Stomach smooth muscle (tissue), 2 donors: Measurements from ENCODE around the gene DMXL1.
"Not testable (repeated sequence)": the region's sequence is repeated elsewhere in the genome, so short reads cannot be mapped to it uniquely, and the experiment has no call there.

Experiments used
- H3K27ac ChIP-seq: one replicate; pipeline ENCODE4 v1.7.0; 2013; ENCODE audit warnings: mild to moderate bottlenecking, low read length, inconsistent platforms
- H3K27me3 ChIP-seq, 2 donors: one replicate each; pipeline ENCODE4 v1.7.0; 2013; ENCODE audit warnings: low read length in 2 of 2; ENCODE audit not compliant: insufficient read depth in 2 of 2, control insufficient read depth in 1 of 2
- H3K36me3 ChIP-seq, 2 donors: one replicate each; pipeline ENCODE4 v1.7.0; 2013; ENCODE audit warnings: low read length in 2 of 2; ENCODE audit not compliant: control insufficient read depth in 2 of 2, insufficient read depth in 2 of 2
- H3K4me1 ChIP-seq: one replicate; pipeline ENCODE4 v1.7.0; 2013; ENCODE audit warnings: low read length; ENCODE audit not compliant: control insufficient read depth, insufficient read depth
- H3K4me3 ChIP-seq, 2 donors: one replicate each; pipeline ENCODE4 v1.7.0; 2013; ENCODE audit warnings: low read length in 2 of 2
- H3K9ac ChIP-seq, 2 donors: one replicate each; pipeline ENCODE4 v1.7.0; 2013; ENCODE audit warnings: low read length in 2 of 2, mild to moderate bottlenecking in 1 of 2
- H3K9me3 ChIP-seq, 2 donors: one replicate each; pipeline ENCODE4 v1.7.0; 2013; ENCODE audit warnings: low read length in 2 of 2; ENCODE audit not compliant: control insufficient read depth in 2 of 2
- donor health status: healthy.
- donor health status: Pancreatic carcinoma.

Gene DMXL1

DNA sequence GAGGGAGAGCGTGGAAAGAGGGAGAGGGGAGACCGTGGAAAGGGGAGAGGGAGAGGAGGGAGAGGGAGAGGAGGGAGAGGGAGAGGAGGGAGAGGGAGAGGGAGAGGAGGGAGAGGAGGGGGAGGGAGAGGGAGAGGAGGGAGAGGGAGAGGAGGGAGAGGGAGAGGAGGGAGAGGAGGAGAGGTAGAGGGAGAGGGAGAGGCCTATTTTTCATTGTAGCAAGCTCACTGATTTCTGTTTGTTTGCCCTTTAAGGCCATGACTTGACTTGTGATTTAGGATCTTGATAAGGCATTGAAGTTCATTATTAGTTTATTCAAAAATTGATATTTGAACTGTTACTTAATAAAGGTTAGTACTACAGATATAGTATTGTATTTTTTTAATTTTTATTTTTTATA is 52.4 kb downstream of the DMXL1 start:
- Histone ChIP-seq H3K4me1 (no peaks in the 10 kb centered on the region), H3K9ac (no peak overlapping the region), H3K36me3 (peaks cover 5 to 9% of the 10 kb centered on the region in 2 donors), H3K27me3 (no peaks in the 10 kb centered on the region), H3K4me3 (no peak overlapping the region), H3K9me3 (no peaks in the 10 kb centered on the region), H3K27ac (no peak overlapping the region)

DNA sequence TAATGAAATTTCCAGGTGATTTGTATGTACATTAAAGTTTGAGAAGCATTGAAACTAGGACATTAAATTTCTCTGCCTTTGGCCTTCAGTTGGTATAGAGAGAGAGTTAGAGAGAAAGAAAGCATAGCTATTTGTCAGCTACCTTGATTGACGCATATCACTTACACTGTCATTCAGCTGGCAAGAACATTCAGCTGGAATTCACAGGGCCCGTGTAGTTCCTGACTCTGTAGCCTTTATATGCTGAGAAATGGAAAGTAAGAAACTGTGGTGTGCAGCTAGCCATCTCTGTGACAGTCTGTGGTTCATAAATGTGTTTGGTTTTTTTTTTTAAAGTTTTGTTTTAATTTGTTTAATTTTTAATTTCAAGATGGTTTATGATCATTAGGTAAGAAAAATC is 58.9 kb downstream of the DMXL1 start:
- Histone ChIP-seq H3K4me1 (no peaks in the 10 kb centered on the region), H3K27me3 (no peaks in the 10 kb centered on the region), H3K27ac (no peak overlapping the region), H3K9me3 (no peaks in the 10 kb centered on the region), H3K4me3 (no peak overlapping the region), H3K36me3 (peaks cover 0 to 11% of the 10 kb centered on the region in 2 donors), H3K9ac (no peak overlapping the region)

DNA sequence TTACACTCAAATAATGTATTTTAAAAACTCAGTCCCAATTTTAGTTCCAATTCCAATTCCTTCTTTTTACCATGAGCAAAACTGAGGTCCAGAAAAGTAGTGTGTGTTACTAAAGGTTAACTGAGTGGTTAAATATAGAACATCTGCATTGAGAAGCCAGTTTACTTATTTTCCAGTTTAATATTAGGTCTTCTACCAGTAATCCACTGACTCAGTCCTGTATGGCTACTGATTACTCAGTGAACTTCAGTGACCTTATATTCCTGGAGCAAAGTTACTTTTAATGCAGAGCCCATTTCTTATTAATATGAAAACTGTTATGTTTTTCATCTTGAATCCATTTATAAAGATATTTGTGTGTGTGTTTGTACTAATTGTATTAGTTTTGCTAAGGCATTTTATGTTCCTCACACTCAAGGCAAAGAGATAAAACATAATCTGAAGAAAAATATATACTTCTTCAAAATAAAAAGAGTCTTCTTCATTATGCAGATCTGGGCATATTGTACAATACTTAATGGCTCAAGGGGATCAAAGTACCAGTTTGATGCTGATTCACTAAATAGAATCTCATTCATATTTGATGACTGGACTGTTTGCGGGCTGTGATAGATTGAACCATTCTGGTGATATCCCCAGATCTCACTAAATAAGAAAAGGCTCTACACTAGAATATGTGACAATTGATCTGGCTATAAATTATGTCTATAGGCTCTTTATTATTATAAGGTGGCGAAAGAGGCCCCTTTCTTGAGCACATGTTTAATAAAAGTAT is 60.8 kb downstream of the DMXL1 start:
- H3K9ac ChIP-seq, result no peak overlapping the region
- no peaks in the 10 kb centered on the region for H3K27me3 ChIP-seq
- no peaks in the 10 kb centered on the region for H3K9me3 ChIP-seq
- H3K36me3 ChIP-seq, result peaks cover 4 to 15% of the 10 kb centered on the region in 2 donors
- no peaks in the 10 kb centered on the region for H3K4me1 ChIP-seq
- H3K27ac ChIP-seq, result no peak overlapping the region
- H3K4me3 ChIP-seq, result no peak overlapping the region

DNA sequence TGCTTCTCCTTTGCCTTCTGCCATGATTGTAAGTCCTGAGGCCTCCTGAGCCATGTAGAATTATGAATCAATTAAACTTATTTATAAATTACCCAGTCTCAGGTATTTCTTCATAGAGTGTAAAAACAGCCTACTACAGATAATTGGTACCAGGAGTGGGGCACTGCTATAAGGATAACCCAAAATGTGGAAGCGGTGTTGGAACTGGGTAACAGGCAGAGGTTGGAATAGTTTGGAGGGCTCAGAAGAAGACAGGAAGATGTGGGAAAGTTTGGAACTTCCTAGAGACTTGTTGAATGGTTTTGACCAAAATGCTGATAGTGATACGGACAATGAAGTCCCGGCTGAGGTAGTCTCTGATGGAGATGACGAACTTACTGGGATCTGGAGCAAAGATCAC is 64.9 kb downstream of the DMXL1 start:
- H3K9me3 ChIP-seq, H3K4me1 ChIP-seq, H3K27me3 ChIP-seq, H3K4me3 ChIP-seq, H3K9ac ChIP-seq, H3K27ac ChIP-seq: not testable (repeated sequence)
- peaks cover 7 to 18% of the 10 kb centered on the region in 2 donors for H3K36me3 ChIP-seq

GRCh38 chr5:119136666-119137318 is 65.9 kb downstream of the DMXL1 start:
- no peak overlapping the region for H3K27ac ChIP-seq
- H3K9ac ChIP-seq, result no peak overlapping the region
- H3K4me1 ChIP-seq, result no peaks in the 10 kb centered on the region
- no peak overlapping the region for H3K4me3 ChIP-seq
- H3K36me3 ChIP-seq, result peaks cover 7 to 18% of the 10 kb centered on the region in 2 donors
- no peaks in the 10 kb centered on the region for H3K9me3 ChIP-seq
- no peaks in the 10 kb centered on the region for H3K27me3 ChIP-seq

DNA sequence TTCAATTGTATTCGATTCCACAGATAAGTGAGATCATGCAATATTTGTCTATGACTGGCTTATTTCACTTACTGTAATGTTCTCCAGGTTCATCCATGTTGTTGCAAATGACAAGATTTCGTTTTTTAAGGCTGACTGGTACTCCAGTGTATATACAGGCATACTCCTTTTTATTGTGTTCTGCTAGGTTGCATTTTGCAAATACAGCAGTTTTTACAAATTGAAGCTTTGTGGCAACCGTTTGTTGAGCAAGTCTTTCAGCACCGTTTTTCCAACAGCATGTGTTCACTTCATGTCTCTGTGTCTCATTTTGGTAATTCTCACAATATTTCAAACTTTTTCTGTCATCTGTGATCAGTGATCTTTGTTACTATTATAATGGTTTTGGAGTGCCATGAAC is 82.7 kb downstream of the DMXL1 start:
- H3K4me3 ChIP-seq, result no peak overlapping the region
- no peaks in the 10 kb centered on the region for H3K27me3 ChIP-seq
- H3K4me1 ChIP-seq, result no peaks in the 10 kb centered on the region
- H3K9me3 ChIP-seq, result no peaks in the 10 kb centered on the region
- no peak overlapping the region for H3K9ac ChIP-seq
- H3K36me3 ChIP-seq, result peaks cover 23 to 26% of the 10 kb centered on the region in 2 donors
- no peak overlapping the region for H3K27ac ChIP-seq

DNA sequence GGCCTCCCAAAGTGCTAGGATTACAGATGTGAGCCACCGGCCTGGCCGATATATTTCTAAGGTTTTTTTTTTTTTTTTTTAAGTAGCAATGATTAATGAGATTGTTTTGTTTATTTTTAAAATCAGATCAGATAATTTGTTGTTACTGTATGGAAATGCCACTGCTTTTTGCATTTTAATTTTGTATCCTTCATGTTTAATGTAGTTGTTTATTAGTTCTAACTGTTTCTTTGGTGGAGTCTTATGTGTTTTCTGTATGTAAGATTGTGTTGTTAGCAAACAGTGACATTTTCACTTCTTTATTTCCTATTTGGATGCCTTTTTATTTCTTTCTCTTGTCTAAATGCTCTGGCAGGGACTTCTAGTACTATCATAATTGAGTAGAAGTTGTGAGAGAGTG is 87.3 kb downstream of the DMXL1 start:
- H3K27me3 ChIP-seq, result no peaks in the 10 kb centered on the region
- peaks cover 10 to 15% of the 10 kb centered on the region in 2 donors for H3K36me3 ChIP-seq
- no peaks in the 10 kb centered on the region for H3K9me3 ChIP-seq

GRCh38 chr5:119161430-119161829 is 90.5 kb downstream of the DMXL1 start:
- no peaks in the 10 kb centered on the region for H3K9me3 ChIP-seq
- H3K27ac ChIP-seq, result no peak overlapping the region
- no peaks in the 10 kb centered on the region for H3K4me1 ChIP-seq
- peaks cover 0 to 9% of the 10 kb centered on the region in 2 donors for H3K36me3 ChIP-seq
- no peaks in the 10 kb centered on the region for H3K27me3 ChIP-seq
- H3K9ac ChIP-seq, result no peak overlapping the region
- H3K4me3 ChIP-seq, result no peak overlapping the region

More for the DNA sequence above, 87.3 kb downstream of the DMXL1 start:
- H3K4me1 ChIP-seq, result no peaks in the 10 kb centered on the region
- H3K9ac ChIP-seq, result no peak overlapping the region
- no peak overlapping the region for H3K27ac ChIP-seq
- H3K4me3 ChIP-seq, result no peak overlapping the region

GRCh38 chr5:119166026-119166425 is 95.1 kb downstream of the DMXL1 start:
- Histone ChIP-seq H3K4me1 (no peaks in the 10 kb centered on the region), H3K27ac (no peak overlapping the region), H3K36me3 (peaks cover 0 to 7% of the 10 kb centered on the region in 2 donors), H3K9ac (no peak overlapping the region), H3K27me3 (no peaks in the 10 kb centered on the region), H3K4me3 (no peak overlapping the region), H3K9me3 (no peaks in the 10 kb centered on the region)

DNA sequence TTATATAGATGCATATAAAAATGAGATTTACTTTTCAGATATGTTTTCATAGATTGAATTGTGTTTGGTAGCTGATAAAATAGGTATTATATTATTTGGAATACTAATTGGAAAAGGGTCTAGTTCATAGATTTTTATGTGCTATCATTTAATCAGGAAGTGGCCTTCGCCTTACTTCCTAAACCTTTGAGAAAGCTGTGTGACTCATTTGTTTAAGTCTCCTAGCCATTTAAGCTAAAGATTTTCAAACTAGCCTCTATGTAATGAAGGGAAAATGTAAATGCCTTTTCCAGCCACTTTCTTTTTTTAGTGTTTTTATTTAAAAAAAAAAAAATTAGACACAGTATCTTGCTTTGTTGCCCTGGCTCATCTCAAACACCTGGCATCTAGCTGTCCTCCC is 97.5 kb downstream of the DMXL1 start:
- no peak overlapping the region for H3K27ac ChIP-seq
- no peaks in the 10 kb centered on the region for H3K4me1 ChIP-seq
- no peak overlapping the region for H3K4me3 ChIP-seq
- no peaks in the 10 kb centered on the region for H3K27me3 ChIP-seq
- peaks cover 0 to 2% of the 10 kb centered on the region in 2 donors for H3K36me3 ChIP-seq
- H3K9me3 ChIP-seq, result no peaks in the 10 kb centered on the region
- H3K9ac ChIP-seq, result no peak overlapping the region

- no peak overlapping the region for H3K4me3 ChIP-seq
- no peak overlapping the region for H3K27ac ChIP-seq
- H3K27me3 ChIP-seq, result no peaks in the 10 kb centered on the region
- no peak overlapping the region for H3K9ac ChIP-seq
- H3K4me1 ChIP-seq, result no peaks in the 10 kb centered on the region
- H3K9me3 ChIP-seq, result no peaks in the 10 kb centered on the region
- H3K36me3 ChIP-seq, result no peaks in the 10 kb centered on the region
Measured at GRCh38 chr5:119171686-119172085, 100.8 kb downstream of the DMXL1 start.
